Parathyroid adenoma (tissue), 2 donors: ENCODE measurements around the gene EEF1B2.

ENCODE experiments used
- H2AFZ ChIP-seq: fragments of 300-600 bp; sonication (generic); one replicate; pipeline ENCODE4 v1.7.0; 2017; ENCODE audit warnings: antibody characterized with exemption, mild to moderate bottlenecking
- H3K27ac ChIP-seq: fragments of 300-600 bp; sonication (generic); one replicate; pipeline ENCODE4 v1.7.0; 2017
- H3K27me3 ChIP-seq: fragments of 300-600 bp; sonication (generic); one replicate; pipeline ENCODE4 v1.7.0; 2017; ENCODE audit warnings: low read length; ENCODE audit not compliant: control insufficient read depth, insufficient read depth
- H3K36me3 ChIP-seq: fragments of 300-600 bp; sonication (generic); one replicate; pipeline ENCODE4 v1.7.0; 2017; ENCODE audit warnings: low read length; ENCODE audit not compliant: control insufficient read depth, insufficient read depth
- H3K4me1 ChIP-seq: fragments of 300-600 bp; sonication (generic); one replicate; pipeline ENCODE4 v1.7.0; 2017; ENCODE audit warnings: control low read depth
- H3K4me2 ChIP-seq: fragments of 300-600 bp; sonication (generic); one replicate; pipeline ENCODE4 v1.7.0; 2017; ENCODE audit warnings: low read length
- H3K4me3 ChIP-seq: fragments of 300-600 bp; sonication (generic); one replicate; pipeline ENCODE4 v1.7.0; 2017; ENCODE audit warnings: low read depth, low read length
- H3K79me2 ChIP-seq: fragments of 300-600 bp; sonication (generic); one replicate; pipeline ENCODE4 v1.7.0; 2017; ENCODE audit warnings: control low read depth
- H3K9ac ChIP-seq: fragments of 300-600 bp; sonication (generic); one replicate; pipeline ENCODE4 v1.7.0; 2017; ENCODE audit warnings: mild to moderate bottlenecking
- H3K9me3 ChIP-seq: fragments of 300-600 bp; sonication (generic); one replicate; pipeline ENCODE4 v1.7.0; 2017; ENCODE audit warnings: low read length; ENCODE audit not compliant: control insufficient read depth
- CTCF ChIP-seq: fragments of 300-600 bp; sonication (generic); IDR thresholded peaks from one replicate; pipeline ENCODE4 v1.7.0; 2017; ENCODE audit warnings: antibody characterized with exemption, mild to moderate bottlenecking
- donor health status: primary hyperparathyroidism.

EEF1B2 gene

GRCh38 chr2:206190689-206191088 lies 31.0 kb downstream of the EEF1B2 start:
- H3K4me3 ChIP-seq: no peak overlapping the region
- no peak overlapping the region for H2AFZ ChIP-seq
- no peak for TF ChIP-seq CTCF
- H3K4me2 ChIP-seq: no peak overlapping the region
- no peak overlapping the region for H3K9ac ChIP-seq
- H3K79me2 ChIP-seq: no peaks in the 10 kb centered on the region
- H3K27ac ChIP-seq: no peak overlapping the region
- no peaks in the 10 kb centered on the region for H3K9me3 ChIP-seq
- H3K27me3 ChIP-seq: no peaks in the 10 kb centered on the region
- H3K36me3 ChIP-seq: no peaks in the 10 kb centered on the region
- H3K4me1 ChIP-seq: no peaks in the 10 kb centered on the region

GRCh38 chr2:206192157-206192556 lies 32.5 kb downstream of the EEF1B2 start:
- Histone ChIP-seq H3K9ac (no peak overlapping the region), H3K4me1 (no peaks in the 10 kb centered on the region), H3K9me3 (no peaks in the 10 kb centered on the region), H3K4me3 (no peak overlapping the region), H3K36me3 (no peaks in the 10 kb centered on the region), H3K79me2 (no peaks in the 10 kb centered on the region), H3K4me2 (no peak overlapping the region), H3K27me3 (no peaks in the 10 kb centered on the region), H3K27ac (no peak overlapping the region), H2AFZ (no peak overlapping the region)
- TF ChIP-seq CTCF: no peak

GRCh38 chr2:206193671-206194357 lies 34.1 kb downstream of the EEF1B2 start:
- H3K27ac ChIP-seq: no peak overlapping the region
- H2AFZ ChIP-seq: no peak overlapping the region
- H3K79me2 ChIP-seq: no peaks in the 10 kb centered on the region
- no peak overlapping the region for H3K9ac ChIP-seq
- TF ChIP-seq CTCF: no peak
- no peaks in the 10 kb centered on the region for H3K4me1 ChIP-seq
- H3K36me3 ChIP-seq: no peaks in the 10 kb centered on the region
- H3K9me3 ChIP-seq: no peaks in the 10 kb centered on the region
- H3K27me3 ChIP-seq: no peaks in the 10 kb centered on the region
- H3K4me2 ChIP-seq: no peak overlapping the region
- no peak overlapping the region for H3K4me3 ChIP-seq

GRCh38 chr2:206198677-206199076 lies 39.0 kb downstream of the EEF1B2 start:
- Histone ChIP-seq H3K9me3 (no peaks in the 10 kb centered on the region), H3K4me2 (no peak overlapping the region), H2AFZ (no peak overlapping the region), H3K27me3 (no peaks in the 10 kb centered on the region), H3K27ac (no peak overlapping the region), H3K4me1 (no peaks in the 10 kb centered on the region), H3K36me3 (no peaks in the 10 kb centered on the region), H3K4me3 (no peak overlapping the region), H3K79me2 (no peaks in the 10 kb centered on the region), H3K9ac (no peak overlapping the region)
- TF ChIP-seq CTCF: no peak
